ENCODE measurements around the gene ISYNA1.

DNA sequence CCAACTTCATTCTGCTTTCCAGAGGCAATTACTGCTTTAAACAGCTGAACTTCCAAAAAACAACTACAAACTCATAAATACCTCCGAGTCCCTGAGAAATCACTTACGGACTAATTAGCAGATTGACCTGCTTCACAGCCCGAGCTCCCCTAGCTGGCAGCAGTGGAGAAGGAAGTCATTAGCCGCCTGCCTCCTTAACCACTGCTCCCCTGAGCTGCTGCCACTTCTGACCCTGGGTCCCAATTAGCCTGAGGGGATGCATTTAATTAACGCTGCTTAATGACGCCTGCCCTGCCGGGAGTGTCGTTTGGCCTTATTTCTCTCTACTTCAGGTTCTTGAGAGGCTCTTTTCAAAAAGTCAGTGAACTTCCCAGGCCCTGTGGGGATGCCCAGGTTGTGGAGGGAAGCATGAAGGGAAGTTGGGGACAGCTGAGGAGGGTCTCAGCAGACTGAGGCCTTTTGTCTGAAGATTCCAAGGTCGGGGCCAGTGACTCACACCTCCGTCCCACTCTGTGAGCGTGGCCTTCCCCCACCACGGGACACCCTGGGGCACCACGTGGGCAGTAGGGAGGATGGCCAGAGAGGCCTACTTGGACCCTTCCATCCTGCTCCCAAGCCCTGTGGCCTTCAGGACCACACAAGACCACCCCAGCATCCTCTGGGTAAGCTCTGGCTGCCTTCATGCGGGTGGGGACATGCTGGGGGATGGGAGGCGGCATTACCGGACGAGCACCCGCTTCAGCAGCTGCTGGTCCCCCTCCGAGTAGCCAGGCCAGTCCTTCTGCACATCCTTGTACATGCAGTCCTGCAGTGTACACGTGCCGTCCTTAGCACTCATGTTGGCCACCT lies 19.8 kb upstream of the ISYNA1 start:
- TF ChIP-seq CTCF (IDR thresholded peaks at IDR 0.05) (no peak), POLR2A (IDR thresholded peaks at IDR 0.05) (no peak), POLR2AphosphoS5 (IDR thresholded peaks at IDR 0.05) (no peak)

Data from prostate gland (tissue), 2 donors.